ENCODE results near the gene CDH23. TPM values are rescaled to one million over a fixed set of nuclear protein-coding genes. Genes with fewer than 3 reads are reported as not detected.
A peak's percentile ranks its signal among the peaks of the same experiment; 100 is the strongest.

Gene CDH23
- total RNA-seq, 1 experiment from 2014 or later = 2.9 TPM

- POLR2A ChIA-PET = no interaction called here
- no peaks in the 10 kb centered on the region for H3K36me3 Mint-ChIP-seq
- H3K27ac Mint-ChIP-seq = no peak overlapping the region
- ATAC-seq = no peak
- no peak for TF ChIP-seq NFE2L1 (CRISPR knock-in tag; IDR thresholded peaks at IDR 0.05)
- TF ChIP-seq ZMAT4 (CRISPR knock-in tag; IDR thresholded peaks at IDR 0.05) = no peak
- no peak for TF ChIP-seq ZBTB21 (CRISPR knock-in tag; IDR thresholded peaks at IDR 0.05; ENCODE audit: borderline replicate concordance)
- no peak for TF ChIP-seq TEAD1 (CRISPR knock-in tag; IDR thresholded peaks at IDR 0.05)
- no peak for TF ChIP-seq NR3C1 (CRISPR knock-in tag; conservative IDR thresholded peaks at IDR 0.05; ENCODE audit: low read depth)
- TF ChIP-seq NFYB (CRISPR knock-in tag; conservative IDR thresholded peaks at IDR 0.05; ENCODE audit: low read depth) = no peak
- TF ChIP-seq ZNF671 (CRISPR knock-in tag; IDR thresholded peaks at IDR 0.05) = no peak
- no peak for TF ChIP-seq FOXK1 (CRISPR knock-in tag; IDR thresholded peaks at IDR 0.05)
- TF ChIP-seq GRHL2 (CRISPR knock-in tag; IDR thresholded peaks at IDR 0.05; ENCODE audit: insufficient replicate concordance, severe bottlenecking) = no peak
- TF ChIP-seq, protein P1, sequence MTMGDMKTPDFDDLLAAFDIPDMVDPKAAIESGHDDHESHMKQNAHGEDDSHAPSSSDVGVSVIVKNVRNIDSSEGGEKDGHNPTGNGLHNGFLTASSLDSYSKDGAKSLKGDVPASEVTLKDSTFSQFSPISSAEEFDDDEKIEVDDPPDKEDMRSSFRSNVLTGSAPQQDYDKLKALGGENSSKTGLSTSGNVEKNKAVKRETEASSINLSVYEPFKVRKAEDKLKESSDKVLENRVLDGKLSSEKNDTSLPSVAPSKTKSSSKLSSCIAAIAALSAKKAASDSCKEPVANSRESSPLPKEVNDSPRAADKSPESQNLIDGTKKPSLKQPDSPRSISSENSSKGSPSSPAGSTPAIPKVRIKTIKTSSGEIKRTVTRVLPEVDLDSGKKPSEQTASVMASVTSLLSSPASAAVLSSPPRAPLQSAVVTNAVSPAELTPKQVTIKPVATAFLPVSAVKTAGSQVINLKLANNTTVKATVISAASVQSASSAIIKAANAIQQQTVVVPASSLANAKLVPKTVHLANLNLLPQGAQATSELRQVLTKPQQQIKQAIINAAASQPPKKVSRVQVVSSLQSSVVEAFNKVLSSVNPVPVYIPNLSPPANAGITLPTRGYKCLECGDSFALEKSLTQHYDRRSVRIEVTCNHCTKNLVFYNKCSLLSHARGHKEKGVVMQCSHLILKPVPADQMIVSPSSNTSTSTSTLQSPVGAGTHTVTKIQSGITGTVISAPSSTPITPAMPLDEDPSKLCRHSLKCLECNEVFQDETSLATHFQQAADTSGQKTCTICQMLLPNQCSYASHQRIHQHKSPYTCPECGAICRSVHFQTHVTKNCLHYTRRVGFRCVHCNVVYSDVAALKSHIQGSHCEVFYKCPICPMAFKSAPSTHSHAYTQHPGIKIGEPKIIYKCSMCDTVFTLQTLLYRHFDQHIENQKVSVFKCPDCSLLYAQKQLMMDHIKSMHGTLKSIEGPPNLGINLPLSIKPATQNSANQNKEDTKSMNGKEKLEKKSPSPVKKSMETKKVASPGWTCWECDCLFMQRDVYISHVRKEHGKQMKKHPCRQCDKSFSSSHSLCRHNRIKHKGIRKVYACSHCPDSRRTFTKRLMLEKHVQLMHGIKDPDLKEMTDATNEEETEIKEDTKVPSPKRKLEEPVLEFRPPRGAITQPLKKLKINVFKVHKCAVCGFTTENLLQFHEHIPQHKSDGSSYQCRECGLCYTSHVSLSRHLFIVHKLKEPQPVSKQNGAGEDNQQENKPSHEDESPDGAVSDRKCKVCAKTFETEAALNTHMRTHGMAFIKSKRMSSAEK (CRISPR knock-in tag; IDR thresholded peaks at IDR 0.05; ENCODE audit: borderline replicate concordance) = no peak
- no peak for TF ChIP-seq ATF3 (CRISPR knock-in tag; conservative IDR thresholded peaks at IDR 0.05)
- TF ChIP-seq, protein P2, sequence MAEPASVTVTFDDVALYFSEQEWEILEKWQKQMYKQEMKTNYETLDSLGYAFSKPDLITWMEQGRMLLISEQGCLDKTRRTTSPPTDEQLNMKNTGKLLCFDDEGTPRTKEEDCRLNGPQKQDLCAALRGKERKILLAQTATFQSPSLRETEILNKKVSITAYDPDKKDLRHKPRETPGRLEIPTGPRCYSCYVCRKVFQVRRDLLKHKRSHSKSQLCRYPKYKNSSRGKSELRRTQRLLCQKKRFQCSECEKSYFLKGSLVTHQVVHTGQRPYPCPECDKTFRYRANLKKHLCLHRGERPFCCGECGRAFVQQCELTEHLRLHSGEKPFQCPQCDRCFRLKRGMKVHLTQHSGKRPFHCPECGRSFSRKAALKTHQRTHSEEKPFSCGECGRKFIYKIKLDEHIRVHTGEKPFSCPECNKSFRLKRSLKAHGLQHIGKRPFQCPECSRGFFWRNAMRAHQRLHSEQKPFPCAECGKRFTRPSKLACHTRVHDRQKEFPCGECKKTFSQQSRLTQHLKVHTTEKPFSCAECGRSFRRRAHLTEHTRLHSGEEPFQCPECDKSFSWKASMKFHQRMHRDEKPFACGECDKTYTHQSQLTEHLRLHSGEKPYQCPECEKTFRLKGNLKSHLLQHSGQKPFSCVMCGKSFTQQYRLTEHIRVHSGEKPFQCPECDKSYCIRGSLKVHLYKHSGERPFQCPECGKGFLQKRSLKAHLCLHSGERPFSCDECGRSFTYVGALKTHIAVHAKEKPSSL (CRISPR knock-in tag; conservative IDR thresholded peaks at IDR 0.05) = no peak
- TF ChIP-seq EMX1 (CRISPR knock-in tag; IDR thresholded peaks at IDR 0.05) = no peak
- H3K27me3 Mint-ChIP-seq (ENCODE audit: low read depth) = no peaks in the 10 kb centered on the region
- H3K4me3 Mint-ChIP-seq = no peak overlapping the region
- peaks cover 3% of the 10 kb centered on the region; the same call in 1 of the 2 replicates for H3K4me1 Mint-ChIP-seq
- CTCF ChIA-PET = interaction anchor here (0.9 to 4.9 kb wide), 10 partner anchors 9 to 225 kb away, joined by 3 to 50 read pairs (median 8); partner anchors contain the start of gene CDH23
- 0 out of 2 replicates have a peak, but pooled peaks cover under 1% of the 10 kb centered on the region for H3K9me3 Mint-ChIP-seq
- no peak for DNase-seq (ENCODE audit: low spot score)
These were observed 86.4 kb downstream of the CDH23 start for GRCh38 chr10:71483135-71483534.

GRCh38 chr10:71483885-71484751 is 87.4 kb downstream of the CDH23 start:
- no peak for ATAC-seq
- no peak overlapping the region for H3K4me3 Mint-ChIP-seq
- ChIA-PET POLR2A (no interaction called here), CTCF (interaction anchor here (0.6 to 4.9 kb wide), 14 partner anchors 10 to 224 kb away, joined by 3 to 50 read pairs (median 7); partner anchors contain the start of gene CDH23)
- peak; percentile 27 for DNase-seq (ENCODE audit: low spot score)
- peaks cover 3% of the 10 kb centered on the region; the same call in 1 of the 2 replicates for H3K4me1 Mint-ChIP-seq
- H3K27ac Mint-ChIP-seq = no peak overlapping the region
- peaks cover 5% of the 10 kb centered on the region; the same call in 1 of the 2 replicates for H3K27me3 Mint-ChIP-seq (ENCODE audit: low read depth)
- peaks cover 10% of the 10 kb centered on the region for H3K9me3 Mint-ChIP-seq
- peaks cover 9% of the 10 kb centered on the region for H3K36me3 Mint-ChIP-seq
- no peak for TF ChIP-seq JAZF1 (CRISPR knock-in tag; IDR thresholded peaks at IDR 0.05)
- TF ChIP-seq, protein P3, sequence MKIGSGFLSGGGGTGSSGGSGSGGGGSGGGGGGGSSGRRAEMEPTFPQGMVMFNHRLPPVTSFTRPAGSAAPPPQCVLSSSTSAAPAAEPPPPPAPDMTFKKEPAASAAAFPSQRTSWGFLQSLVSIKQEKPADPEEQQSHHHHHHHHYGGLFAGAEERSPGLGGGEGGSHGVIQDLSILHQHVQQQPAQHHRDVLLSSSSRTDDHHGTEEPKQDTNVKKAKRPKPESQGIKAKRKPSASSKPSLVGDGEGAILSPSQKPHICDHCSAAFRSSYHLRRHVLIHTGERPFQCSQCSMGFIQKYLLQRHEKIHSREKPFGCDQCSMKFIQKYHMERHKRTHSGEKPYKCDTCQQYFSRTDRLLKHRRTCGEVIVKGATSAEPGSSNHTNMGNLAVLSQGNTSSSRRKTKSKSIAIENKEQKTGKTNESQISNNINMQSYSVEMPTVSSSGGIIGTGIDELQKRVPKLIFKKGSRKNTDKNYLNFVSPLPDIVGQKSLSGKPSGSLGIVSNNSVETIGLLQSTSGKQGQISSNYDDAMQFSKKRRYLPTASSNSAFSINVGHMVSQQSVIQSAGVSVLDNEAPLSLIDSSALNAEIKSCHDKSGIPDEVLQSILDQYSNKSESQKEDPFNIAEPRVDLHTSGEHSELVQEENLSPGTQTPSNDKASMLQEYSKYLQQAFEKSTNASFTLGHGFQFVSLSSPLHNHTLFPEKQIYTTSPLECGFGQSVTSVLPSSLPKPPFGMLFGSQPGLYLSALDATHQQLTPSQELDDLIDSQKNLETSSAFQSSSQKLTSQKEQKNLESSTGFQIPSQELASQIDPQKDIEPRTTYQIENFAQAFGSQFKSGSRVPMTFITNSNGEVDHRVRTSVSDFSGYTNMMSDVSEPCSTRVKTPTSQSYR (CRISPR knock-in tag; IDR thresholded peaks at IDR 0.05) = no peak
- no peak for TF ChIP-seq CDX4 (CRISPR knock-in tag; IDR thresholded peaks at IDR 0.05; ENCODE audit: borderline replicate concordance)
- TF ChIP-seq ZNF396 (CRISPR knock-in tag; IDR thresholded peaks at IDR 0.05; ENCODE audit: borderline replicate concordance) = no peak
- no peak for TF ChIP-seq ESRRA (CRISPR knock-in tag; IDR thresholded peaks at IDR 0.05; ENCODE audit: borderline replicate concordance)
- no peak for TF ChIP-seq FOXK1 (CRISPR knock-in tag; IDR thresholded peaks at IDR 0.05)
- TF ChIP-seq, protein P4, sequence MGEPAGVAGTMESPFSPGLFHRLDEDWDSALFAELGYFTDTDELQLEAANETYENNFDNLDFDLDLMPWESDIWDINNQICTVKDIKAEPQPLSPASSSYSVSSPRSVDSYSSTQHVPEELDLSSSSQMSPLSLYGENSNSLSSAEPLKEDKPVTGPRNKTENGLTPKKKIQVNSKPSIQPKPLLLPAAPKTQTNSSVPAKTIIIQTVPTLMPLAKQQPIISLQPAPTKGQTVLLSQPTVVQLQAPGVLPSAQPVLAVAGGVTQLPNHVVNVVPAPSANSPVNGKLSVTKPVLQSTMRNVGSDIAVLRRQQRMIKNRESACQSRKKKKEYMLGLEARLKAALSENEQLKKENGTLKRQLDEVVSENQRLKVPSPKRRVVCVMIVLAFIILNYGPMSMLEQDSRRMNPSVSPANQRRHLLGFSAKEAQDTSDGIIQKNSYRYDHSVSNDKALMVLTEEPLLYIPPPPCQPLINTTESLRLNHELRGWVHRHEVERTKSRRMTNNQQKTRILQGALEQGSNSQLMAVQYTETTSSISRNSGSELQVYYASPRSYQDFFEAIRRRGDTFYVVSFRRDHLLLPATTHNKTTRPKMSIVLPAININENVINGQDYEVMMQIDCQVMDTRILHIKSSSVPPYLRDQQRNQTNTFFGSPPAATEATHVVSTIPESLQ (CRISPR knock-in tag; IDR thresholded peaks at IDR 0.05) = no peak
- no peak for TF ChIP-seq CREB1 (CRISPR knock-in tag; IDR thresholded peaks at IDR 0.05)
- no peak for TF ChIP-seq SP1 (CRISPR knock-in tag; conservative IDR thresholded peaks at IDR 0.05)
- TF ChIP-seq ZBTB21 (CRISPR knock-in tag; IDR thresholded peaks at IDR 0.05; ENCODE audit: borderline replicate concordance) = no peak

Measured in WTC11 (cell line).